ENCODE data around the gene ABCA7. TPM values are rescaled to one million over a fixed set of nuclear protein-coding genes. Genes with fewer than 3 reads are reported as not detected.
A peak's percentile ranks its signal among the peaks of the same experiment; 100 is the strongest.

The ABCA7 gene
- total RNA-seq, 1 experiment from 2014 or later, result 0.82 TPM

GRCh38 chr19:1055886-1056620, 16.1 kb downstream of the ABCA7 start:
- H3K4me3 ChIP-seq, result no peak overlapping the region
- no peaks in the 10 kb centered on the region for H3K4me1 ChIP-seq (replicated peaks)
- no peak overlapping the region for H3K27ac ChIP-seq
- H3K27me3 ChIP-seq (replicated peaks), result no peaks in the 10 kb centered on the region
- no peaks in the 10 kb centered on the region for H3K9me3 ChIP-seq (replicated peaks)
- no peak for DNase-seq (ENCODE audit: low read depth in 1 of 2, low spot score in 2 of 2)
- no peaks in the 10 kb centered on the region for H3K36me3 ChIP-seq

- H3K4me1 ChIP-seq (replicated peaks), result no peaks in the 10 kb centered on the region
- no peaks in the 10 kb centered on the region for H3K9me3 ChIP-seq (replicated peaks)
- peak in 1 of 2 experiments; percentile 42 for DNase-seq (ENCODE audit: low read depth in 1 of 2, low spot score in 2 of 2)
- no peak overlapping the region for H3K27ac ChIP-seq
- no peak overlapping the region for H3K4me3 ChIP-seq
- H3K36me3 ChIP-seq, result no peaks in the 10 kb centered on the region
- no peaks in the 10 kb centered on the region for H3K27me3 ChIP-seq (replicated peaks)
These were observed 17.4 kb downstream of the ABCA7 start for GRCh38 chr19:1057176-1057855.

- H3K36me3 ChIP-seq, result no peaks in the 10 kb centered on the region
- H3K27me3 ChIP-seq (replicated peaks), result no peaks in the 10 kb centered on the region
- no peak overlapping the region for H3K4me3 ChIP-seq
- no peak for DNase-seq (ENCODE audit: low read depth in 1 of 2, low spot score in 2 of 2)
- no peaks in the 10 kb centered on the region for H3K9me3 ChIP-seq (replicated peaks)
- no peaks in the 10 kb centered on the region for H3K4me1 ChIP-seq (replicated peaks)
- no peak overlapping the region for H3K27ac ChIP-seq
These were observed 18.2 kb downstream of the ABCA7 start for GRCh38 chr19:1058112-1058511.

GRCh38 chr19:1060689-1061088, 20.8 kb downstream of the ABCA7 start:
- no peak for DNase-seq (ENCODE audit: low read depth in 1 of 2, low spot score in 2 of 2)
- Histone ChIP-seq H3K27ac (no peak overlapping the region), H3K4me3 (no peak overlapping the region), H3K27me3 (replicated peaks) (0 out of 2 replicates have a peak, but pooled peaks cover 7% of the 10 kb centered on the region), H3K4me1 (replicated peaks) (peaks cover 12% of the 10 kb centered on the region), H3K36me3 (no peaks in the 10 kb centered on the region), H3K9me3 (replicated peaks) (no peaks in the 10 kb centered on the region)

- no peak for DNase-seq (ENCODE audit: low read depth in 1 of 2, low spot score in 2 of 2)
- no peak overlapping the region for H3K4me3 ChIP-seq
- no peaks in the 10 kb centered on the region for H3K36me3 ChIP-seq
- peaks cover 17% of the 10 kb centered on the region for H3K27me3 ChIP-seq (replicated peaks)
- H3K4me1 ChIP-seq (replicated peaks), result peaks cover 20% of the 10 kb centered on the region
- H3K9me3 ChIP-seq (replicated peaks), result no peaks in the 10 kb centered on the region
- H3K27ac ChIP-seq, result no peak overlapping the region
These were observed 22.1 kb downstream of the ABCA7 start for GRCh38 chr19:1061987-1062386.

- H3K27ac ChIP-seq, result no peak overlapping the region
- DNase-seq (ENCODE audit: low read depth in 1 of 2, low spot score in 2 of 2), result no peak
- H3K4me3 ChIP-seq, result no peak overlapping the region
- H3K9me3 ChIP-seq (replicated peaks), result no peaks in the 10 kb centered on the region
- peaks cover 22% of the 10 kb centered on the region for H3K27me3 ChIP-seq (replicated peaks)
- H3K36me3 ChIP-seq, result no peaks in the 10 kb centered on the region
- H3K4me1 ChIP-seq (replicated peaks), result peaks cover 25% of the 10 kb centered on the region
These were observed 22.6 kb downstream of the ABCA7 start for GRCh38 chr19:1062387-1063029.

- no peaks in the 10 kb centered on the region for H3K9me3 ChIP-seq (replicated peaks)
- no peak for DNase-seq (ENCODE audit: low read depth in 1 of 2, low spot score in 2 of 2)
- H3K36me3 ChIP-seq, result no peaks in the 10 kb centered on the region
- peaks cover 28% of the 10 kb centered on the region for H3K27me3 ChIP-seq (replicated peaks)
- H3K4me1 ChIP-seq (replicated peaks), result peaks cover 26% of the 10 kb centered on the region
- no peak overlapping the region for H3K4me3 ChIP-seq
- no peak overlapping the region for H3K27ac ChIP-seq
These were observed 23.4 kb downstream of the ABCA7 start for GRCh38 chr19:1063030-1063908.

- Histone ChIP-seq H3K27me3 (replicated peaks) (peaks cover 36% of the 10 kb centered on the region), H3K27ac (no peak overlapping the region), H3K4me3 (no peak overlapping the region), H3K4me1 (replicated peaks) (peaks cover 26% of the 10 kb centered on the region), H3K36me3 (no peaks in the 10 kb centered on the region), H3K9me3 (replicated peaks) (no peaks in the 10 kb centered on the region)
- DNase-seq (ENCODE audit: low read depth in 1 of 2, low spot score in 2 of 2), result no peak
These were observed 24.2 kb downstream of the ABCA7 start for GRCh38 chr19:1063909-1064660.

GRCh38 chr19:1064661-1065605, 25.0 kb downstream of the ABCA7 start:
- Histone ChIP-seq H3K27ac (no peak overlapping the region), H3K27me3 (replicated peaks) (peaks cover 45% of the 10 kb centered on the region), H3K4me3 (no peak overlapping the region), H3K9me3 (replicated peaks) (no peaks in the 10 kb centered on the region), H3K36me3 (no peaks in the 10 kb centered on the region), H3K4me1 (replicated peaks) (peaks cover 26% of the 10 kb centered on the region)
- peak; percentile 58 to 71 for DNase-seq (ENCODE audit: low read depth in 1 of 2, low spot score in 2 of 2)

GRCh38 chr19:1065606-1066109, 25.8 kb downstream of the ABCA7 start:
- DNase-seq (ENCODE audit: low read depth in 1 of 2, low spot score in 2 of 2), result no peak
- Histone ChIP-seq H3K27ac (no peak overlapping the region), H3K36me3 (no peaks in the 10 kb centered on the region), H3K27me3 (replicated peaks) (peaks cover 52% of the 10 kb centered on the region), H3K4me3 (no peak overlapping the region), H3K9me3 (replicated peaks) (no peaks in the 10 kb centered on the region), H3K4me1 (replicated peaks) (peaks cover 27% of the 10 kb centered on the region)

GRCh38 chr19:1066251-1066747, 26.4 kb downstream of the ABCA7 start:
- Histone ChIP-seq H3K4me3 (no peak overlapping the region), H3K27me3 (replicated peaks) (peaks cover 58% of the 10 kb centered on the region), H3K36me3 (no peaks in the 10 kb centered on the region), H3K27ac (no peak overlapping the region), H3K9me3 (replicated peaks) (no peaks in the 10 kb centered on the region), H3K4me1 (replicated peaks) (peaks cover 33% of the 10 kb centered on the region)
- DNase-seq (ENCODE audit: low read depth in 1 of 2, low spot score in 2 of 2), result no peak

All from SJSA1 (cell line).